Measurements from ENCODE around the gene CLSTN2. TPM values are rescaled to one million over a fixed set of nuclear protein-coding genes. Genes with fewer than 3 reads are reported as not detected.

The CLSTN2 gene
- total and polyA plus RNA-seq, 2 of the 13 experiments (the other 11 are each of a cell fraction or from before 2014, with no cell fraction given), result not detected

GRCh38 chr3:140135461-140135860 is 200.5 kb downstream of the CLSTN2 start (continued):
- TF ChIP-seq, protein P1, sequence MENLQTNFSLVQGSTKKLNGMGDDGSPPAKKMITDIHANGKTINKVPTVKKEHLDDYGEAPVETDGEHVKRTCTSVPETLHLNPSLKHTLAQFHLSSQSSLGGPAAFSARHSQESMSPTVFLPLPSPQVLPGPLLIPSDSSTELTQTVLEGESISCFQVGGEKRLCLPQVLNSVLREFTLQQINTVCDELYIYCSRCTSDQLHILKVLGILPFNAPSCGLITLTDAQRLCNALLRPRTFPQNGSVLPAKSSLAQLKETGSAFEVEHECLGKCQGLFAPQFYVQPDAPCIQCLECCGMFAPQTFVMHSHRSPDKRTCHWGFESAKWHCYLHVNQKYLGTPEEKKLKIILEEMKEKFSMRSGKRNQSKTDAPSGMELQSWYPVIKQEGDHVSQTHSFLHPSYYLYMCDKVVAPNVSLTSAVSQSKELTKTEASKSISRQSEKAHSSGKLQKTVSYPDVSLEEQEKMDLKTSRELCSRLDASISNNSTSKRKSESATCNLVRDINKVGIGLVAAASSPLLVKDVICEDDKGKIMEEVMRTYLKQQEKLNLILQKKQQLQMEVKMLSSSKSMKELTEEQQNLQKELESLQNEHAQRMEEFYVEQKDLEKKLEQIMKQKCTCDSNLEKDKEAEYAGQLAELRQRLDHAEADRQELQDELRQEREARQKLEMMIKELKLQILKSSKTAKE (CRISPR knock-in tag; IDR thresholded peaks at IDR 0.05; ENCODE audit: borderline replicate concordance), result no peak
- TF ChIP-seq EZH2 (conservative IDR thresholded peaks at IDR 0.05; ENCODE audit: low read depth, low read length), result no peak
- TF ChIP-seq ZNF205 (CRISPR knock-in tag; IDR thresholded peaks at IDR 0.05), result no peak
- TF ChIP-seq ZNF260 (CRISPR knock-in tag; IDR thresholded peaks at IDR 0.05; ENCODE audit: borderline replicate concordance, low read depth), result no peak
- no peak for TF ChIP-seq CEBPG (CRISPR knock-in tag; IDR thresholded peaks at IDR 0.05)

DNA sequence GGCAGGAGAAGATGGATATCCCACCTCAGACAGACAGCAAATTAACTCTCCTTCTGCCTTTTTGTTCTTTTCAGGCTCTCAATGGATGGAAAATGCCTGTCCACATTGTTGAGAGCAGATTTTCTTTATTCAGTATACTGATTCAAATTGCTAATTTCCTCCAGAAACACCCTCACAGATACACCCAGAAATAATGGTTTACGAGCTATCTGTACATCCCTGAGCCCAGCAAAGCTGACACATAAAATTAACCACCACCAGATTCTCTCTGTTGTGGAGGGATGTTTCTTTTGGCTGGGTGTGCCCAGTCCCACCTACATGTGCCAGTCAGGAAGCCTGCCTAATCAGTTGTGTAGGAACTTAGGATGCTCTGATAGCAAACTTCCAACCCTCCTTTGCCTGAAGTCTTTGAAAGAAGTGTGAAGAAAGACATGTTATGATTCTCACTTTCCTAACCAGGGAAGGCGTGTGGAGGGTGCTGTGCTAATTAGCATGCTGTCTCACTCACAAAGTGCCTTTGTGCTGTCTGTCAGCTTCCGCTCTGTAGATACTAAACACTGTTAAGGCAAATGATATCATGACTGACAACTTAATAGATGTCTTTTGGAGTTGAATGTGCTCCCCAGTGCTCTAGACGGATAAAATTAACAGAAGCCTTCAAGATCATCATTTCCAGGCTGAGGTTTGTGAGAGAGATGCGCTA is 208.5 kb downstream of the CLSTN2 start:
- Histone ChIP-seq H3K9me3 (ENCODE audit: low read length) (no peaks in the 10 kb centered on the region), H2AFZ (ENCODE audit: low read length) (no peak overlapping the region), H3K4me3 (replicated peaks in 1 of 3; ENCODE audit: insufficient read depth in 1 of 3, low read depth in 2 of 3, low read length in 3 of 3) (no peak overlapping the region), H3K27me3 (ENCODE audit: control insufficient read depth in 1 of 2, insufficient read depth in 2 of 2, low read length in 2 of 2) (no peaks in the 10 kb centered on the region), H3K4me2 (ENCODE audit: low read depth, low read length) (no peak overlapping the region), H4K20me1 (ENCODE audit: insufficient read depth, low read length) (no peaks in the 10 kb centered on the region), H3K9ac (ENCODE audit: insufficient read depth, low read depth, low read length) (no peak overlapping the region), H3K4me1 (ENCODE audit: insufficient read depth, low read length) (no peaks in the 10 kb centered on the region), H3K27ac (ENCODE audit: extremely low read length, insufficient read depth, low read length) (no peak overlapping the region), H3K36me3 (replicated peaks in 1 of 2; ENCODE audit: control insufficient read depth in 1 of 2, insufficient read depth in 2 of 2, low read length in 2 of 2) (no peaks in the 10 kb centered on the region), H3K79me2 (ENCODE audit: insufficient read depth, low read length) (no peaks in the 10 kb centered on the region)
- ChIA-PET POLR2A (no interaction called here), CTCF (ENCODE audit: low intra/inter-chr PET ratio, low total read pairs) (no interaction called here)
- no peak for ATAC-seq
- in situ Hi-C loops (cut with HindIII; ENCODE audit: extremely low pct_ligation_motif_present, low pct_unique_long_range_greater_than_20kb), result loop anchor here (25.0 kb wide), 1 partner anchor 719 kb away; no protein-coding TSS in a partner anchor
- no peak for FAIRE-seq
- intact Hi-C loops (cut with micrococcal nuclease; ENCODE audit: unreplicated experiment), result no loop called here
- WGBS (ENCODE audit: low lambda C conversion rate), result 24% methylated on average over 5 of the region's 5 CpGs
- no peak for DNase-seq (ENCODE audit: low spot score)
- no TSS peak for BruUV-seq (replicated peaks)
- TF ChIP-seq FOXK2 (IDR thresholded peaks at IDR 0.05) (no peak), ZBTB1 (CRISPR knock-in tag; IDR thresholded peaks at IDR 0.05; ENCODE audit: borderline replicate concordance) (no peak), KDM3A (CRISPR knock-in tag; IDR thresholded peaks at IDR 0.05; ENCODE audit: low read depth) (no peak), ZNF441 (CRISPR knock-in tag; IDR thresholded peaks at IDR 0.05; ENCODE audit: borderline replicate concordance) (no peak), SOX6 (IDR thresholded peaks at IDR 0.05) (no peak), SOX6 (CRISPR knock-in tag; IDR thresholded peaks at IDR 0.05) (no peak), SOX5 (CRISPR knock-in tag; IDR thresholded peaks at IDR 0.05; ENCODE audit: borderline replicate concordance) (no peak), SMC3 (IDR thresholded peaks at IDR 0.05; ENCODE audit: low read length) (no peak), ZFP62 (CRISPR knock-in tag; IDR thresholded peaks at IDR 0.05) (no peak), DR1 (CRISPR knock-in tag; IDR thresholded peaks at IDR 0.05) (no peak), BCL6 (CRISPR knock-in tag; IDR thresholded peaks at IDR 0.05) (no peak), CERS6 (CRISPR knock-in tag; IDR thresholded peaks at IDR 0.05) (no peak), PLRG1 (conservative IDR thresholded peaks at IDR 0.05) (no peak), ZSCAN20 (CRISPR knock-in tag; IDR thresholded peaks at IDR 0.05; ENCODE audit: borderline replicate concordance) (no peak)
- TF ChIP-seq, protein P2, sequence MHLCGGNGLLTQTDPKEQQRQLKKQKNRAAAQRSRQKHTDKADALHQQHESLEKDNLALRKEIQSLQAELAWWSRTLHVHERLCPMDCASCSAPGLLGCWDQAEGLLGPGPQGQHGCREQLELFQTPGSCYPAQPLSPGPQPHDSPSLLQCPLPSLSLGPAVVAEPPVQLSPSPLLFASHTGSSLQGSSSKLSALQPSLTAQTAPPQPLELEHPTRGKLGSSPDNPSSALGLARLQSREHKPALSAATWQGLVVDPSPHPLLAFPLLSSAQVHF (CRISPR knock-in tag; IDR thresholded peaks at IDR 0.05), result no peak
